Fibroblast of the conjunctiva (primary cell): ENCODE measurements around the gene ICOSLG.
"Not testable (repeated sequence)": the region's sequence is repeated elsewhere in the genome, so short reads cannot be mapped to it uniquely, and the experiment has no call there.

Experiments used
- DNase-seq: peaks from one replicate; pipeline ENCODE4 v3.0.0-alpha.2; 2010; ENCODE audit warnings: low read depth

The ICOSLG gene

GRCh38 chr21:44176127-44176526, 64.6 kb downstream of the ICOSLG start:
- DNase-seq: not testable (repeated sequence)

- not testable (repeated sequence) for DNase-seq
Observed at GRCh38 chr21:44175189-44175588, 65.6 kb downstream of the ICOSLG start.
